Right lobe of liver (tissue), 6 donors: Measurements from ENCODE around the gene CDX1. TPM values are rescaled to one million over a fixed set of nuclear protein-coding genes. Genes with fewer than 3 reads are reported as not detected.

Experiments
- ATAC-seq, 4 donors: fragments of 200-7000 bp; cut with Tn5 transposase; one replicate each; pipeline ENCODE4 v1.9.1; 2020; ENCODE audit warnings: mild to moderate bottlenecking in 4 of 4, moderate library complexity in 4 of 4
- DNase-seq, 3 donors: peaks; one replicate each; pipeline ENCODE4 v3.0.0-alpha.2; 2020
- H3K27ac ChIP-seq, 3 donors: fragments of 200-600 bp; one replicate each; pipeline ENCODE4 v1.8.0; 2022
- H3K27me3 ChIP-seq, 2 donors: fragments of 200-600 bp; one replicate each; pipeline ENCODE4 v1.8.0; 2022
- H3K36me3 ChIP-seq, 4 donors: fragments of 200-600 bp; sonication (generic) in 1 of 4; one replicate each; pipeline versions ENCODE4 v1.5.1 to v1.8.0; 2017 to 2022; ENCODE audit warnings: control low read depth in 1 of 4
- H3K4me1 ChIP-seq, 4 donors: fragments of 200-600 bp; sonication (generic) in 1 of 4; one replicate each; pipeline versions ENCODE4 v1.5.1 to v1.8.0; 2017 to 2022; ENCODE audit warnings: control low read depth in 1 of 4
- H3K4me3 ChIP-seq, 3 donors: fragments of 200-600 bp; one replicate each; pipeline ENCODE4 v1.8.0; 2022
- H3K9me3 ChIP-seq, 4 donors: fragments of 200-600 bp; sonication (generic) in 1 of 4; one replicate each; pipeline versions ENCODE4 v1.5.1 to v1.8.0; 2017 to 2022; ENCODE audit warnings: control low read depth in 1 of 4
- CTCF ChIP-seq, 4 donors: fragments of 200-600 bp in 3 of 4; fragments of 450-650 bp in 1 of 4; IDR thresholded peaks; one replicate each; pipeline versions ENCODE4 v1.5.1 to v1.8.0; 2016 to 2022; ENCODE audit warnings: antibody characterized with exemption in 4 of 4, mild to moderate bottlenecking in 2 of 4
- POLR2A ChIP-seq: fragments of 450-650 bp; IDR thresholded peaks from one replicate; pipeline ENCODE4 v1.6.1; 2017; ENCODE audit warnings: antibody characterized with exemption, mild to moderate bottlenecking
- WGBS: methylation state at CpG from one replicate; pipeline ENCODE4 v1.1.6; 2018; ENCODE audit warnings: low coverage, low lambda C conversion rate; ENCODE audit not compliant: insufficient coverage; ENCODE audit errors: missing lambda C conversion rate; 5-methylcytosine and 5-hydroxymethylcytosine counted together
- intact Hi-C, 2 donors: fragments of 100-400 bp; cut with DNase I; formaldehyde crosslinking; loops; one replicate each; pipeline versions ENCODE4 v1.11.2 to v1.14.1; 2022
- total RNA-seq, 6 experiments: library from RNA; depleted of rRNA in 2 of 6; stranded (reverse); fragments of >200 nt in 2 of 6; fragmentation: NEBNext Ultra II Directional in 3 of 6; extraction: Animal tissue kit (Norgen Biotek cat#: 25700) in 3 of 6; gene quantifications; one replicate each; pipeline versions ENCODE4 v1.1.0 to v1.2.4, GENCODE V29; 2016 to 2023
- donor health status: DM: no; HTN: yes; CAD: no.
- donor health status: DM: no; HTN: no; CAD: no.
- donor health status: DM: no; HTN: no; CAD: no.
- donor health status: DM: no; HTN: yes; CAD: no.
- donor health status: DM: no; HTN: yes; CAD: no.

The CDX1 gene
- total RNA-seq, 6 experiments from 2014 or later = not detected

GRCh38 chr5:150175076-150175475 lies 8.5 kb downstream of the CDX1 start:
- Histone ChIP-seq H3K27ac (no peak overlapping the region), H3K4me3 (no peak overlapping the region)
- intact Hi-C loops = no loop called here

GRCh38 chr5:150175536-150175935 lies 9.0 kb downstream of the CDX1 start:
- intact Hi-C loops = no loop called here
- ATAC-seq (peak; percentile 64 to 72 (median 68)), DNase-seq (no peak)
- Histone ChIP-seq H3K9me3 (no peaks in the 10 kb centered on the region), H3K4me1 (no peaks in the 10 kb centered on the region), H3K27ac (no peak overlapping the region), H3K36me3 (no peaks in the 10 kb centered on the region), H3K27me3 (no peaks in the 10 kb centered on the region), H3K4me3 (no peak overlapping the region)
- WGBS = 10% methylated on average over 2 of the region's 5 CpGs
- TF ChIP-seq CTCF (IDR thresholded peaks at IDR 0.05) = peak in 3 of 4 donors; percentile 39 to 48 (median 41)
- no peak for TF ChIP-seq POLR2A

More at GRCh38 chr5:150175076-150175475, 8.5 kb downstream of the CDX1 start:
- no peak for DNase-seq
- no peak for ATAC-seq
- Histone ChIP-seq H3K36me3 (no peaks in the 10 kb centered on the region), H3K27me3 (no peaks in the 10 kb centered on the region), H3K4me1 (no peaks in the 10 kb centered on the region), H3K9me3 (no peaks in the 10 kb centered on the region)
- WGBS = 31% methylated on average over 1 of the region's 1 CpG
- no peak for TF ChIP-seq POLR2A

GRCh38 chr5:150176745-150177477 lies 10.3 kb downstream of the CDX1 start:
- 60% methylated on average over 3 of the region's 8 CpGs for WGBS
- no peak overlapping the region for H3K27ac ChIP-seq
- H3K4me3 ChIP-seq = no peak overlapping the region
- intact Hi-C loops = no loop called here
- no peaks in the 10 kb centered on the region for H3K9me3 ChIP-seq
- DNase-seq = no peak
- TF ChIP-seq POLR2A (no peak), CTCF (IDR thresholded peaks at IDR 0.05) (no peak)
- H3K4me1 ChIP-seq = no peaks in the 10 kb centered on the region
- H3K27me3 ChIP-seq = no peaks in the 10 kb centered on the region
- ATAC-seq = no peak
- H3K36me3 ChIP-seq = no peaks in the 10 kb centered on the region

GRCh38 chr5:150177721-150178120 lies 11.1 kb downstream of the CDX1 start:
- intact Hi-C loops = no loop called here
- no peaks in the 10 kb centered on the region for H3K9me3 ChIP-seq
- no peaks in the 10 kb centered on the region for H3K4me1 ChIP-seq
- ATAC-seq (no peak), DNase-seq (no peak)
- no CpG with 5 or more reads among the region's 4 CpGs for WGBS
- no peak for TF ChIP-seq POLR2A
- no peak for TF ChIP-seq CTCF (IDR thresholded peaks at IDR 0.05)
- H3K36me3 ChIP-seq = no peaks in the 10 kb centered on the region
- no peak overlapping the region for H3K27ac ChIP-seq
- no peaks in the 10 kb centered on the region for H3K27me3 ChIP-seq
- no peak overlapping the region for H3K4me3 ChIP-seq

GRCh38 chr5:150178262-150178661 lies 11.7 kb downstream of the CDX1 start:
- DNase-seq (no peak), ATAC-seq (no peak)
- no peaks in the 10 kb centered on the region for H3K4me1 ChIP-seq
- 46% methylated on average over 2 of the region's 4 CpGs for WGBS
- H3K4me3 ChIP-seq = no peak overlapping the region
- no peak overlapping the region for H3K27ac ChIP-seq
- intact Hi-C loops = no loop called here
- TF ChIP-seq POLR2A (no peak), CTCF (IDR thresholded peaks at IDR 0.05) (no peak)
- H3K9me3 ChIP-seq = no peaks in the 10 kb centered on the region
- no peaks in the 10 kb centered on the region for H3K36me3 ChIP-seq
- H3K27me3 ChIP-seq = no peaks in the 10 kb centered on the region
